Stomach (tissue), 4 donors: ENCODE data around the gene CD300H.

Experiments
- CTCF ChIP-seq, 7 experiments: fragments of 450-650 bp in 4 of 7; fragments of 200-600 bp in 3 of 7; sonication (generic) in 3 of 7; IDR thresholded peaks; one replicate each; pipeline ENCODE4 v1.5.1; 2016 to 2019; ENCODE audit warnings: antibody characterized with exemption in 7 of 7, control low read depth in 2 of 7, mild to moderate bottlenecking in 1 of 7
- EP300 ChIP-seq: sonication (generic); formaldehyde crosslinking; IDR thresholded peaks from one replicate; pipeline ENCODE4 v1.6.1; 2017; ENCODE audit warnings: antibody characterized with exemption
- POLR2A ChIP-seq, 4 donors: fragments of 450-650 bp; IDR thresholded peaks; one replicate each; pipeline ENCODE4 v1.6.1; 2016; ENCODE audit warnings: antibody characterized with exemption in 4 of 4, control low read depth in 2 of 4, mild to moderate bottlenecking in 1 of 4, moderate library complexity in 1 of 4

GRCh38 chr17:74524653-74525464 lies 42.5 kb downstream of the CD300H start:
- TF ChIP-seq CTCF (IDR thresholded peaks at IDR 0.05), result no peak
- no peak for TF ChIP-seq EP300
- no peak for TF ChIP-seq POLR2A (IDR thresholded peaks at IDR 0.05)
